ENCODE results near the gene GLRA3.
"Not testable (repeated sequence)": the region's sequence is repeated elsewhere in the genome, so short reads cannot be mapped to it uniquely, and the experiment has no call there.

Gene GLRA3

DNA sequence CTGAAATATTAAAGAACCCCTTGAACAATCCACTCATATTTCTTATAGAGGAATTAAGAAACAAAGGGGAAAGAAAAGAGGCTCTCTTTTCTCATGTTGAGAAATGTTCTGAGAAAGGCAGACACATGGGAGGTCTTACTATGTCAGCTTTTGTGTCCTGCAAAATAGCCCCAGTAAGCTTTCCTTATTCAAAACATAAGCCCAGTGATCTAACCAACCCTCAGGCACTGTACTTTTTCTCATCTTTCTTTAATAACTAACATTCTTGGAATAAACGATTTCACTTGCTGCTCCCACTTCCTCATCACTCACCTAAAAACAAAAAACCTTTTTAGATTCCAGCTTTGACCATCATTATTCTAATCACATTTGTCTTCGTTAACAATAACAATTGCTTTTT lies 115.9 kb downstream of the GLRA3 start:
- no peak for DNase-seq

DNA sequence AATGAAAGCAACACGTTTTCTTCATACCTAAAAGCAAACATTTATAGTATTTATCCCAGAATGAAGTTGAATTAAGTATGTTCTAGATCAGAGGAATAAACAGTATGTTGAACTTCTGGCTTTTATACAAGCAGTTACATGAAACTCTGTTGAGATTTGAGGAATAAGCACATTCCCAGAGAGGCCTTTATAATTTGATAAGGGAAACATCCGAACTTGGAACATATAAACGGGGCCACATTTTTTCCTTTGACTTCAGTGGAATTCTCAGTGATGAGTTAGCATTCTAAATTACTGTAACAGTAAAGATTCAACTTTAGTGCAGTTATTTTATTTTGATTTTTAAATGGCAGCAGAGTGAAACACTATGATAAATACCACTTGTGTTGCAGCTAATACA lies 119.5 kb downstream of the GLRA3 start:
- no peak for DNase-seq

DNA sequence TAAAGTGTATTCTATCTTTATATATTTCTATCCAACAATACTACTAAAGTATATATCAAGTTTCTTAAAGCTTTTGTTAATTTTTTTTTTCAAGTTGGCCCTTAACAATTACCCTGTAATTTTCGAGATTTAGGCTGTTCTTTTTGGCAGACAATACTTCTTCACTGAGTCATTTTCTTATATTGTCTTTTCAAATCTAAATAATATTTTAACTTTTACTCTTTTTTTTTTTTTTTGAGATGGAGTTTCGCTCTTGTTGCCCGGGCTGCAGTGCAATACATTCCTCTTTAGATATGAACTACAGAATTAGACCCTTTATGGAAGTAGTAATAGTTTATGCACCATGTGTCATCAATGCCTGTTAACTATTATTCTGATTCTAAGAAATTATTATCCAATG lies 120.7 kb downstream of the GLRA3 start:
- DNase-seq: no peak

DNA sequence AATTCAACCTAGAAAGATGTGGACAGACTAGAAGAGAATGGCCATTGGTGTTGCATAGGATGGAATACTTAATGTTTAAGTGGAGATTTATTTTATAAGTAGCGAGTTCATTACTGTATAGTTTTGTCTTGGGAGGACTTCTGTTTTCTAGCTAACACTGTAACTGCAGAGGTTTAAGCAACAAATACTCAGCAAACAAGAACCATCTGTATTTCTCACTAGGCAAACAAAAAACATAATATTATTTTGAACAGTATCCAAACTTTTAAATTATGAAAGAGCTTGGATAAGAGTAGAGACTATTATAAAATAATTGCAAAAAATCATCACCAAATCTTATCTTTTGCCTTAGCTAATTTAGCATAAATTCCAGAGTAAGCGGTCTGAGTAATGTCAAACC lies 121.1 kb downstream of the GLRA3 start:
- no peak for DNase-seq

DNA sequence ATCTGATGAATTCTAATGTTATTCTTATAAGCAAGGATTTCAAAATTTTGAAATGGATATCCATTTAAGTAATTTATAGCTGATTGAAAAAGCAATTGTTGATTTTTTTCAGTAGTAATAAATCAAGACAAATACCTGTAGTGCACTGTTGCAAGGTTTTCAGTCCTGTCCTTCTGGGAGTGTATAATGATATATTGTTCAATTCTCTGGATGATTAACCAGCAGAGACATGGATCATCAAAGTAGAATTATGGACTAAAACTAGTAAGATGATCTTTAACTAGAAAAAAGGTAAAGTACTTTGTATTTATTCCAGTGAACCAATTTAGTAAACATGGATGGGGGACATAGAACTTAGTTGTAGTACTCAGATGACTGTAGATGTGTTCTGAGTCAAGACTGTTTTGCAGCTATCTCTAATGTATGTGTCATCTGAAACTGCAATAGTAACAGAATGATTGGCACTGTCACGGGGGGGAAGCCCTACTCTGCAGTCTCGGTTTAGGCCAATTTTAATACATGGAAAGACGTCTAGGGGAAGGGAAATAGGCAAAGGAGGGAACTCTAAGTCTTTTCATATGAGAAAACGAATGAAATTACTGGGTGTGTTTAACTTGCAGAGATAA lies 121.9 kb downstream of the GLRA3 start:
- no peak for DNase-seq

DNA sequence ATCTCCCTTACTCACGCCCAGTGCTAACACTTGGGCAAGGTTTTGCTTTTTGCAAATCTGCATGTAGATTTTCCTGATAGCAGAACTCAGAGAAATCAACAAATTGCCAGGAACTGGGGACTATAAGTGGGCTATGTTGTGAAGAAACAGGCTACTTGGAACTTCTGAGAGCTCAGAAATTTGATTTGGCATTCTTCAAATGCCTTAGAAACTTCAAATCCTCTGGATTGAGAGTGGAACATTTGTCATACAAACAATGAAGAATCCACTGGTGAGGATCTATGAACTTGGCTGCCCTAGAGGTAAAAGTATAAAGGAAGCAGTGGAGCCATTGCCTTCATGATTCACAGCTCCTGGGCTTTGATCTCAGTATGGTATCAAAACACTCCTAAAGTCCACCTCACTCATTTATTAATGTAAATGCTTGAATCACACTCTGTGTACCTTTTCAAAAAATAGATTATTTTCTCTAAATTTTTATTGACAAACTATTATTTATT lies 126.0 kb downstream of the GLRA3 start:
- DNase-seq: no peak

DNA sequence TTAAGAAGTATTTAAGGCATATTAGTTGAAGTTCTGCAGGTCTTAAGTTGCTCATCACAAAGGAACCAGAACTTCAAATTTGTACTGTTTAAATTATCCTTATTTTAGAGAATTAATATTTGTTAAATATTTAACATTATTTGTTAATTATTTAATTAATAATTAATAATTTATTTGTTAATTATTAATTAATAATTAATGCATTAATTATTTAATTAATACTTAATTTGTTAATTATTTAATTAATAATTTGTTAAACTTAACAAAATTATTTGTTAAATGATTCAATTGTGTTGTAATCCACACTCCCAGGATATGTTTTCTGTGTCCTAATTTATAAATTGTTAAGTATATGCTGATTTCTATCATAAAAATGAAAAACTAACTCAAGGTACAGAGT lies 129.4 kb downstream of the GLRA3 start:
- no peak for DNase-seq

DNA sequence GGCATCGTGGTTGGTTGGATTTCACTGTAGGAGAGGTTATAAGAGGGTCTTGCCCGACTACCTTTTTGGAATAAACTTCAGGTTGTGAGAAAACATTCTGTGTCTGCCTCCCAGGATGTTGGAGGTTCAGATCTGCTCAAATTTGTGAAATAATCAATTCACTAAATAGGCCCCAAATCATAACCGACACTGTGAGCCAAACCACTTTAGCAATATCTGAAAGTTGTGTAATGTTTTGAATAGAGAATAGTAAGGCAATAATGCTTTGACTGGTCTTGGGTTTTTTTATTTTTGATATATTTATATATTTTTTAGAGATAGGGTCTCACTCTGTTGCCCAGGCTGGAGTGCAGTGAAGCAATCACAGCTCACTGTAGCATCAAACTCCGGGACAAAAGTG lies 131.2 kb downstream of the GLRA3 start:
- DNase-seq: no peak

DNA sequence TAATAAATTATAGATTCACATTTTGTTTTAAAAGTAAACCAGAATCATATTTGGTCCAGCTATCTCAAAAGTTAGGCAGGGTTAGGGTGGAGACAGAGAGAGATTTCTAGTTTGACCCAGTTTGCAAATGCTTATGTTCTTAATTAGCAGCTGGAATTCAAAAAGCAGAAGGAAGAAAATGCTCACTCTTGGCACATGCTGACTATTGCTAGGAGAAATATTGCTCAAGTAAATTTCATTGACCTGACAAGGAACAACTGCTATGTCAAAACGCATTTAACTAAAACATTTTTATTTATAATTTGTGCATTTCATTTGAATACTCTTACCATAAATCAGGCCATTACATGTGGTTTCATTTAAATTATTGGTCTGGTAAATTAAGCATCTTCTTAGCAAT lies 131.8 kb downstream of the GLRA3 start:
- no peak for DNase-seq

DNA sequence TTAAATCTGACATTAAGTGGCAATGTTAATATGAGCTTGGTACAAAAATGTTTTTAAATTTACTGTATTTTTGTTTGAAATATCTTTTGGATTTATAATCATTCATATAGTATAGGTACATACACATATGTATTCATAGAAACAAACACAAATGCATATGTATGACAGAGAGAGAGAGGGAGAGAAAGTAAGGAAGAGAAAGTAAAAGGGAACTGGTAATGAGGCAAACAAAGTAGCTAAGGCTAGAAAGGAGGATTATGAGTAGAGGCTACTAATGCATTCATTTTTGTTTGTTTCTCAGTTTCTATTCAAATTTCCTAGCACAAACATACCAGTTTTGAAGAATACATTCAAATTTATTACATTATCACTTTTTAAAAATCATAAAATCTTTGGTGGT lies 132.4 kb downstream of the GLRA3 start:
- DNase-seq: no peak

DNA sequence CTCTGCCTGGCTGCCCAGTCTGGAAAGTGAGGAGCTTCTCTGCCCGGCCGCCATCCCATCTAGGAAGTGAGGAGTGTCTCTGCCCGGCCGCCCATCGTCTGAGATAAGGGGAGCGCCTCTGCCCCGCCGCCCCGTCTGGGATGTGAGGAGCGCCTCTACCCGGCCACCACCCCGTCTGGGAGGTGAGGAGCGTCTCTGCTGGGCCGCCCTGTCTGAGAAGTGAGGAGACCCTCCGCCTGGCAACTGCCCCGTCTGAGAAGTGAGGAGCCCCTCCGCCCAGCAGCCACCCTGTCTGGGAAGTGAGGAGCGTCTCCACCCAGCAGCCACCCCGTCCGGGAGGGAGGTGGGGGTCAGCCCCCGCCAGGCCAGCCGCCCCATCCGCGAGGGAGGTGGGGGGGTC lies 137.2 kb downstream of the GLRA3 start:
- DNase-seq: not testable (repeated sequence)

DNA sequence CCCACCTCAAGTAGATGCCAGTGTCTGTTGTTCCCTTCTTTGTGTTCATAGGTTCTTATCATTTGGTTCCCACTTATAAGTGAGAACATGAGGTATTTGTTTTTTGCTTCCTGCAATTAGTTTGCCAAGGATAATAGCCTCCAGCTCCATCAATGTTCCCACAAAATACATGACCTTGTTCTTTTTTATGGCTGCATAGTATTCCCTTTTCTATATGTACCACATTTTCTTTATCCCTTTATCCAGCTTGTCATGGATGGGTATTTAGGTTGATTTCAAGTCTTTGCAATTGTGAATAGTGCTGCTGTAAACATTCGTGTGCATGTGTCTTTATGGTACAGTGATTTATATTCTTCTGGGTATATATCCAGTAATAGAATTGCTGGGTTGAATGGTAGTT lies 138.4 kb downstream of the GLRA3 start:
- DNase-seq: no peak

DNA sequence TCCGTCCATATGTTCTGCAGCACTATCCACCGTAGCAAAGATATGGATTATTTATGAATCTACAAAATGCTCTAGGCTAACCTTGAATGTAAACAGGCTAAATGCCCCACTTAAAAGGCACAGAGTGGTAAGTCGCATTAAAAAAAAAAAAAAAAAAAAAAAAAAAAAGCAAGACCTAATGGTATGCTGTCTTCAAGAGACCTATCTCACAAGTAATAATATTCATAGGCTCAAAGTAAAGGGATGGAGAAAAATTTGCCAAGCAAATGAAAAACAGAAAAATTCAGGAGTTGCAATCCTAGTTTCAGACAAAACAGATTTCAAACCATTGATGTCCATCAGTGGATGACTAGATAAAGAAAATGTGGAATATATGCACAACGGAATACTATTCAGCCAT lies 139.4 kb downstream of the GLRA3 start:
- no peak for DNase-seq

DNA sequence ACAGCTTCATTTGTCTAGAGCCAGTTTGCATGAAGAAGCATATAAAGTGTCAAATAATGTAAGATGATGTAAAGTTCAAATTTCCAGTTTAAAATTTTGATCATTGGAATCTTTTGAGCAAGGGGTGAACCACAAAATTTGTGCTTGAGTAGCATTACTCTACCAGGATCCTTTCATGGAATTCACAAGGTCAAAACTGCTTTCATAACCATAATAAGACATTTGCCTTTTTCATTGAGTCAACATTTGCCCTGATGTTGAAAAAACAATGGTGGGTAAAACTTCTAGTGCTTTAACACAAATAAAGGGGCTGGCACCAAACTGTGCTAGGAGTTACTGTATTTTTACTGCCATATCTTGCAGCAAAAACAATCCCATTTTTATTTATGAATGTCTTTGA lies 142.2 kb downstream of the GLRA3 start:
- DNase-seq: no peak

DNA sequence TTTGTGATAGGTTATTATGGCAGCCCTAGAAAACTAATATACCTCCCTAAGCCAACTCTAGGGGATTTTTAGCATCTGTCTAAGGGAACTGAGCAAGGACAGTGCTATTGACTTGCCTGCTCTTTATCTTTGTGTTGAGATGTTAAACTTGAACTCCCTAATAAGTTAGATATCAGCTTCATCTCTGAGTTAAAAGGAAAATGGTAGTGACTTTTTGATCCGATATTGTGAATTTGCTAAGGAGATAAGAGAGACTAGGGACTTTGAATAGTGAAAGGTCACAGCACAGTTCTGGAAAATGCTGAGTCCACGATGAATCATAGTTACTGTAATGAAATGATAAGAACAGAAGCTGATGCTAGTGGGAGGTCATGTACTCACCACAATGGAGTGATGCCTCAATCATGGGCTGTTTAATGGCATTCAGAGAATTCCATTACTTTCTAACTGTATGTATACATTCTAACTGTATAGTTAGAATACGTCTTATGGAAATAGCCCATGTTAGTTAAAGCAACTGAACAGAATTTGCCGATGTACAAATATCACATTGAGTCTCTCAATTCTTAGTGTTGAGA lies 147.2 kb downstream of the GLRA3 start:
- no peak for DNase-seq

DNA sequence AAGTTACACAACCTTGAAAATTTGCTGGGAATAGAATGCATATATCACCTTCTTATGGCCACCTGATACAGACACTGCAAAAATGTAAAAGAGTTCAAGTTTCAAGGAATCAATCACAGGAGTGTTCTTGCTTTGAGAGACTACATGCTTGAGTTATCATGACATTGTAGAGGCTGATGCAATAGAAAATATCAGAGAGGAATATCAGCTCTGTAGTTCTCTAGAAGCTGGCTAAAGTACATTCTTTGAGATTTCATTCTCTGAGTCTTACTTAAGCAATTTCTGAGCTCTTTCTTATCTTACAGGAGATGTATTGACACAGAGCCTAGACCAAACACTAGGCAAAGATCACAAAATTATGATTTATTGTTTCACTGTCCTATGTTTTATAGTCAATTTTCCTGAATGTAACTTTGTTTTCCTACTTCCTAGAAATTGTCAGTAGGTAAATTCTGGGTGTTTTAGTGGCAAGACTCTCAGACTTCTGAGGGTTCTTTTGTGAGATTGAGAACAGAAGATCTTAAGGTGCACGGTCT lies 154.7 kb downstream of the GLRA3 start:
- no peak for DNase-seq

DNA sequence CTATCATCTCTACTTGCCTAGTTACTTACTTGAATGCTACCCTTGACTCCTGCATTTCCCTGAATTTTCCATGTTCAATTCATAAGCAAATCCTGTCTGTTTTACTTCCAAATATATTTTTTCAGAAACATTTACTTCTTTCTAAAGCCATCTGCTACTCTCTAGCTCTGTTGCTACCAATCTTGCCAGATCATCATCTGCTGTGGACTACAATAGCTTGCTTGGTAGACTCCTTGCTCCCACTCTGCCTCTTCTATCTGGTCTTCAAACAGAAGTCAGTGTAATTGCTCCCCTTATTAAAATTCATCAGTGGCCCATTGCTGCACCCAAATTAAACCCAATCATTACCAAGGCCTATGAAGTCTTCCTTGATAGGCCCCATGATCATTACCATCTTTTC lies 155.2 kb downstream of the GLRA3 start:
- DNase-seq: no peak

DNA sequence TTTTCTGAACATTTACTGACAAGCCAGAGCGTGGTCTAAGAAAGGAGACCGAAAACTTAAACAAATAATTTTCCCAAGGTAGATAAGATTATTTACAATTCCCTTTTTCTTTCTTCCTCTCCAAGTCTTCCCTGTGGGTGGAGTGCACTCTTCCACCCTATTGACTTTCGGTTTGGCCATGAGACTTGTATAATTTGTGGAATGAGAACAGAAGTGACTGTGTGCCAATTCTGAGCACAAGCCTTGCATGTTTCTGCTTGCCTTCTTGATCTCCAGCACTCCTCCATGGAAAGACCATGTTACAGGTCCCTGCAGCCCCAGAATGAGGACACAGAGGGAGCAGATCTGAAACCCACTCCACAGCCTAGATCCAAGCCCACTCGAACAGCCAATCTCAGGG lies 156.8 kb downstream of the GLRA3 start:
- DNase-seq: no peak

DNA sequence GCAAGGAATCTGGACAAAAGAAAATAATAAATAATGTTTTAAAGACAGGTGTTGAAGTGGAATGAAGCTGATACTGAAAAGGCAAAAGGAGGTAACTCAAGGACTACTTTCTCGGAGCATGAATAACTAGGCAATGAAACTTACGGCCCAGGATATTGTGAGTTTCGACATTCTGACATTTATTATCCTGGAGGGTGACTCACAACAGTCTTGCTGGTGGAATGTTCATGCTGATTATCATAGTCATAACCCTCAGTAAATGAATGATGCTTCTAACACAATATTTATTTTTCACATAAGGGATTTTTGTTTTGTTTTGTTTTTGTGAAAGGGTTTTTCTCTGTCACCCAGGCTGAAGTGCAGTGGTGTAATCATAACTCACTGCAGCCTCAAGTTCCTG lies 159.8 kb downstream of the GLRA3 start:
- no peak for DNase-seq

DNA sequence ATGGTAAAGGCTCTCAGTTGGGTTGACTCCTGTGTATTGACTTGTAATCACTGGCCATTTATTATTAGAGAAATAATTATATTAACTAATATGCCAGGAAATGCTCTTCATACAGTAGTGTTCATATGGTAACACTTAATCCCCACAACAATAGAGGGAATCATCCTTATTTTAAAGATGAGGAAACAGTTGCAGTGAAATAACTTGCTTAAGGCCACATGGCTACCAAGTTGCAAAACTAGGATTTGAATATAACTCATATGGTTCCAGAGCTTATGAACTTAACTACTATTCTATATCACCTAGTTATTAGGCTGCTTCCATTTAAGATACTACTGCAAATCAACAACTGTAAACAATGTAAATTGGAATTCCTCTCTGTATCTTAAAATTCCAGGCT lies 163.2 kb downstream of the GLRA3 start:
- no peak for DNase-seq

DNA sequence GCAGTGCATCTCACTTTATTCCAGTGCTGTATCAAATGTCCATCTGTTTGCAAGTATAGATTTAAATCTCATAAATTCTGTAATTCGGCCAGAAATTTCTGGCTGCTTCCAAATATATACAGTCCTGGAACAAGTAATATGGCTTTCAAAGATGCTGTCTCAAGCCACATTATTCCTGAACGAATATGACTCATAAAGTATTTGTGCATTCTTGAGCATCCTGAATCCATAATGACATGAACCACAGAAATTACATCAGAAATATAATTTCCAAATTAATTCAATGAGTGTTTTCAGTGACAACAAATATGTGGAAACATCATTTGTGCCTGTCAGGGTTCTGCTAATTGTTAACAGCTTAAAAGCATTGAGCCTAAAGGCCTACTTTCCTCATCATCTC lies 165.8 kb downstream of the GLRA3 start:
- DNase-seq: no peak

DNA sequence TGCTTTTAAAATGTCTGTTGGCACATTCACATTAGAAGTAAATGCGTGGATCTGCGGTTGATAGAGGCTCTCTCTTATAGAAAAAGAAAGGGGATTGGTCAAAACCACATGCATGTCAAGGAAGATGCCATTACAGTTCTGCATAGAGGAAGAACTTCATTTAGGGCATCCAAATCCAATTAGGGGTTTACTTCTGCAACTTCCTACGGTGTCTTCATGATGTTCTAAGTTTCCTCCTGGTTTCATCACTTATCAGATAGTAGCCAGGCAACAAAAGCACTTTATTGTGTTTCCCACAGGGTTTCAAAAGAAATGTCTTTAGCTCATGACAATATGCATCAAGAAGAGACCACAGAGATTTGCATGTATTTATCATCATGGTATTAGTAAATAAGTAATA lies 170.8 kb downstream of the GLRA3 start:
- no peak for DNase-seq

DNA sequence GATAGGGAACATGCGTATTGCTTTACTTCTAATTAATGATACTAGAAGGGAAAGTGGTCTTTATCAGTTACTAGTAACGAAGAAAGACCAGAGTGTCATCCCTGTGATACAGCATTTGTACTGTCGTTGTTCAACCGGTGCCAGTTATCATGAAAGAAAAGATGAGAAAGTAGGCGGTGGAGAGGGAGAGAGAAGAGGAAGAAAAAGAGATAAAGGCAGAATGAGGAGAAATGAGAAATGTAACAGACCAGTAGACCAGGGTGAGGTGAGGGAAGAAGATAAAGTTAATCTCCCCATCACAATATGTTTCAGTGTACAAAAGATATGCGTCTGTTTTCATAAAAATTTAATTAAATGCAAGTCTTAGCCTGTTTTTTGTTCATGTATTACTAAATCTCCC lies 171.6 kb downstream of the GLRA3 start:
- DNase-seq: no peak

DNA sequence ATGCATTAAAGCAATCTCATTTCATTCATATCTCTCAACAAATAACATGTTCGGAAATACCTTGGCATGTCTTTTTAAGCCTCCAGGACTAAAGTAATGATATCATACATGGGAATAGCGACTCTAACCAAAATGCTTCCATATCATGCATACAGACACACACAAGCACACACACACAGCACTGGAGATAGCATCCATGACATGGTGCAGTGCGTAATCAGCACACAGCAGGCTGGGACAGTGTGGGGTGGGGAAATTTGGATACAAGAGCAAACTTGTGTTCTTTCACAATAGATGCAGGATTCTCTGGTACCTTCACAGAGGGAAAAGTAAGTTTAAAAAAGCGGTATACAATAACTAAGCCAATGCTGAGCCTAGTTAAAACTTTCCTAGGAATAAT lies 174.4 kb downstream of the GLRA3 start:
- no peak for DNase-seq

DNA sequence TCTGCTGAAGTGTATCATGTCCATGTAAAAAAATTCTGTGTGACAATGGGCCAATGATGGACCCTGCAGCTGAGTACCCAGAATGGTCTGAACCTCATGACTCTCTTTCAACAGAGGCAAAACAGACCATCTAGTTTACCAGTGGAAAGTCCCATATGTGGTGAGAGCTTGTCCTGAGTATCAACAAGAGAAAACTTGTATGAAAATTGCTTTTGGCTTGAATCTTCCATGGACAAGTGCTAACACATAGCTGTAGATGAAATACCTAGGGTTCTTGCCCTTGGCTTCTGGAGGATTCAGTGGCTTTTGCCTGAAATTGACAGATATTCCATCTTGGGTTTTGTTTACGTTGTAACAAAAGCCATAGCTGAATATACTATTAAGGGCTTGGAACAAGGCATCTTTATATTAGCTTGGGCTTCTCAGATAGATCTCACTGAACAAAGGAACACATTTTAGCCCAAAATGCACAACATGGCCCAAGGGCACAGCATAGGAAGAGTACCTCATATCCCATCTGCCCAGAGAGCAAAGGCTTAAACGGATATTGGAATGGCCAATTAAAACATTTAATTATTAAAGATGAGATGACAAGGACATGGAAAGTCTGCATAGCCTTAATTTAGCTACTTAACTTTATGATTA lies 178.2 kb downstream of the GLRA3 start:
- no peak for DNase-seq
